A549 (cell line): ENCODE measurements around the gene COQ4. TPM values are rescaled to one million over a fixed set of nuclear protein-coding genes. Genes with fewer than 3 reads are reported as not detected.

ENCODE experiments used
- ATAC-seq, 2 experiments: fragments of 200-7000 bp in 1 of 2; fragments of >200 bp in 1 of 2; cut with Nextera tagmentation in 1 of 2; cut with Tn5 transposase in 1 of 2; 3 replicates each; pipeline versions ENCODE4 v1.8.0 to v1.9.1; 2018 to 2020; ENCODE audit warnings: mild to moderate bottlenecking in 1 of 2, moderate library complexity in 1 of 2
- CTCF ChIA-PET: fragments of 300-600 bp; sonication (Branson Sonifier 250); formaldehyde crosslinking; extraction: SDS; loops from one replicate; lab custom pipeline; 2021; ENCODE audit warnings: antibody characterized with exemption, inconsistent platforms; lab: Yijun Ruan, JAX
- POLR2A ChIA-PET: fragments of 350-600 bp; formaldehyde crosslinking; extraction: SDS; loops from one replicate; lab custom pipeline; 2021; ENCODE audit warnings: antibody characterized with exemption, inconsistent platforms; lab: Yijun Ruan, JAX
- DNase-seq, 2 experiments: peaks; one replicate each; pipeline versions ENCODE4 v3.0.0 to v3.0.0-alpha.2; 2011 to 2016; ENCODE audit warnings: low read depth in 1 of 2, low spot score in 1 of 2
- FAIRE-seq: peaks from 2 replicates; lab custom pipeline; 2011; peaks lifted over from hg19 to GRCh38; lab: Jason Lieb, UNC
- H3K27ac ChIP-seq, 2 experiments: fragments of >200 bp; sonication (Bioruptor Twin); formaldehyde crosslinking; 3 replicates each; pipeline ENCODE4 v1.5.1; 2016 to 2017
- H3K4me1 ChIP-seq: fragments of >200 bp; sonication (Bioruptor Twin); formaldehyde crosslinking; 3 replicates; pipeline ENCODE4 v1.6.1; 2016
- H3K4me2 ChIP-seq: fragments of >200 bp; sonication (Bioruptor Twin); formaldehyde crosslinking; 3 replicates; pipeline ENCODE4 v1.6.1; 2016
- H3K4me3 ChIP-seq: fragments of >200 bp; sonication (Bioruptor Twin); formaldehyde crosslinking; 3 replicates; pipeline ENCODE4 v1.5.1; 2016
- H3K9me3 ChIP-seq: fragments of >200 bp; sonication (Bioruptor Twin); formaldehyde crosslinking; 3 replicates; pipeline ENCODE4 v1.6.1; 2016
- ATOH8 ChIP-seq: fragments of 250-450 bp; sonication (Bioruptor Pico); IDR thresholded peaks from 2 replicates; pipeline ENCODE4 v1.5.0; 2020; ENCODE audit warnings: low read depth, mild to moderate bottlenecking, moderate library complexity
- CHD2 ChIP-seq: fragments of 150-350 bp; IDR thresholded peaks from 2 replicates; pipeline ENCODE4 v1.6.1; 2014; ENCODE audit warnings: low read length; ENCODE audit not compliant: partially characterized antibody
- CTCF ChIP-seq: fragments of >200 bp; sonication (Bioruptor Twin); formaldehyde crosslinking; IDR thresholded peaks from 3 replicates; pipeline ENCODE4 v1.5.1; 2016
- FOSL2 ChIP-seq, 2 experiments: fragments of 450-650 bp in 1 of 2; fragments of >200 bp in 1 of 2; sonication (Bioruptor Twin) in 1 of 2; formaldehyde crosslinking; IDR thresholded peaks; 2 replicates each; pipeline versions ENCODE4 v1.5.0 to v1.6.1; 2016 to 2020; ENCODE audit warnings: mild to moderate bottlenecking in 1 of 2, moderate library complexity in 1 of 2
- HOXB5 ChIP-seq: fragments of 250-450 bp; sonication (Bioruptor Pico); IDR thresholded peaks from 2 replicates; pipeline ENCODE4 v1.5.0; 2020; ENCODE audit warnings: mild to moderate bottlenecking, moderate library complexity
- MAFK ChIP-seq: fragments of 450-650 bp; IDR thresholded peaks from 2 replicates; pipeline ENCODE4 v1.6.1; 2014; ENCODE audit not compliant: partially characterized antibody
- MAX ChIP-seq: IDR thresholded peaks from 2 replicates; pipeline ENCODE4 v1.6.1; 2012
- MAZ ChIP-seq: fragments of 150-350 bp; IDR thresholded peaks from 2 replicates; pipeline ENCODE4 v1.6.1; 2014; ENCODE audit warnings: antibody characterized with exemption, low read depth, low read length, borderline replicate concordance
- NR3C1 ChIP-seq: fragments of >200 bp; sonication (Bioruptor Twin); formaldehyde crosslinking; IDR thresholded peaks from 3 replicates; pipeline ENCODE4 v1.6.1; 2017
- RAD21 ChIP-seq, 2 experiments: fragments of >200 bp in 1 of 2; sonication (Bioruptor Twin) in 1 of 2; formaldehyde crosslinking in 1 of 2; IDR thresholded peaks in 1 of 2; conservative IDR thresholded peaks in 1 of 2; 2 replicates in 1 of 2; 3 replicates in 1 of 2; pipeline ENCODE4 v1.6.1; 2012 to 2018; ENCODE audit warnings: inconsistent platforms in 1 of 2
- RARB ChIP-seq: fragments of 250-450 bp; sonication (Bioruptor Pico); IDR thresholded peaks from 2 replicates; pipeline ENCODE4 v1.8.0; 2021; ENCODE audit warnings: mild to moderate bottlenecking, moderate library complexity
- RCOR1 ChIP-seq: fragments of 150-350 bp; IDR thresholded peaks from 2 replicates; pipeline ENCODE4 v1.6.1; 2014; ENCODE audit warnings: antibody characterized with exemption, low read length, low read depth
- RFX5 ChIP-seq: fragments of 450-650 bp; IDR thresholded peaks from 2 replicates; pipeline ENCODE4 v1.7.1; 2014; ENCODE audit warnings: antibody characterized with exemption, mild to moderate bottlenecking, moderate library complexity
- RNF2 ChIP-seq: fragments of 200-600 bp; sonication (generic); IDR thresholded peaks from 2 replicates; pipeline ENCODE4 v1.6.1; 2016; ENCODE audit warnings: low read depth, mild to moderate bottlenecking, antibody characterized with exemption, moderate library complexity, borderline replicate concordance
- SMC3 ChIP-seq: fragments of >200 bp; sonication (Bioruptor Twin); formaldehyde crosslinking; IDR thresholded peaks from 3 replicates; pipeline ENCODE4 v1.6.1; 2018; ENCODE audit warnings: inconsistent platforms
- SREBF2 ChIP-seq: fragments of 450-650 bp; IDR thresholded peaks from 2 replicates; pipeline ENCODE4 v1.6.1; 2014; ENCODE audit warnings: mild to moderate bottlenecking, moderate library complexity
- TFCP2L1 ChIP-seq: fragments of 250-450 bp; sonication (Bioruptor Pico); IDR thresholded peaks from 2 replicates; pipeline ENCODE4 v1.5.0; 2021; ENCODE audit warnings: mild to moderate bottlenecking
- WGBS: methylation state at CpG from one replicate; pipeline ENCODE4 v1.1.6; 2017; ENCODE audit errors: missing lambda C conversion rate; 5-methylcytosine and 5-hydroxymethylcytosine counted together
- polyA plus RNA-seq, 4 experiments: library from polyadenylated mRNA; depleted of rRNA in 3 of 4; stranded (reverse); fragments of >200 nt; fragmentation: RNase III in 1 of 4; extraction: RNeasy Plus Mini Kit Qiagen cat#74134 plus additional on column Dnase treatment in 1 of 4; gene quantifications; 2 replicates in 3 of 4; 3 replicates in 1 of 4; pipeline ENCODE4 v1.2.3, GENCODE V29; 2011 to 2017
- TF ChIP-seq, protein P1 (sequence below): IDR thresholded peaks from 2 replicates; pipeline ENCODE4 v1.6.1; 2012
- TF ChIP-seq, protein P2 (sequence below): fragments of 250-450 bp; sonication (Bioruptor Pico); IDR thresholded peaks from 2 replicates; pipeline ENCODE4 v1.5.0; 2021; ENCODE audit warnings: mild to moderate bottlenecking, moderate library complexity, borderline replicate concordance

The COQ4 gene
- polyA plus RNA-seq, 2 of the 4 experiments (the other 2 are of a cell fraction) = 32.5 to 41.3 TPM

- 3% methylated on average over 16 of the region's 48 CpGs for WGBS
- ChIA-PET POLR2A (interaction anchor here (0.6 to 2.0 kb wide), 10 partner anchors 11 to 150 kb away, joined by 3 to 13 read pairs (median 4); partner anchors contain the start of genes GOLGA2, SWI5 and URM1), CTCF (interaction anchor here (0.6 to 7.2 kb wide), 29 partner anchors 8 to 152 kb away, joined by 3 to 206 read pairs (median 5); partner anchors contain the start of genes COQ4, TRUB2 and URM1)
- H3K9me3 ChIP-seq = no peaks in the 10 kb centered on the region
- ATAC-seq (peak; percentile 36 to 73), FAIRE-seq (no peak)
- TF ChIP-seq MAX (peak; percentile 13; the same call in 1 of the 2 replicates), RNF2 (no peak), NR3C1 (no peak), TFCP2L1 (CRISPR knock-in tag) (0 out of 2 replicates have a peak, but pooled peaks have one; percentile 47), SMC3 (no peak)
- TF ChIP-seq, all 56 proteins: peak for 2
- Histone ChIP-seq H3K4me1 (0 out of 3 replicates have a peak, but pooled peaks cover 4% of the 10 kb centered on the region), H3K27ac (peak overlapping the region; percentile 89 to 92), H3K4me3 (peak overlapping the region; percentile 90), H3K4me2 (peak overlapping the region; percentile 99)
- DNase-seq = peak in 1 of 2 experiments; percentile 20
Observed at GRCh38 chr9:128340691-128341434, 18.2 kb downstream of the COQ4 start.

GRCh38 chr9:128341435-128341849 is 18.8 kb downstream of the COQ4 start:
- WGBS = 21% methylated on average over 13 of the region's 13 CpGs
- POLR2A ChIA-PET = interaction anchor here (0.6 to 2.0 kb wide), 10 partner anchors 9 to 211 kb away, joined by 3 to 13 read pairs (median 4); partner anchors contain the start of genes GOLGA2, SPTAN1, SWI5 and URM1
- H3K4me2 ChIP-seq = peak overlapping the region; percentile 99
- TF ChIP-seq SREBF2 = no peak
- TF ChIP-seq RARB = no peak
- no peak for TF ChIP-seq MAFK
- no peak for TF ChIP-seq ATOH8
- peak; percentile 64 for TF ChIP-seq SMC3
- no peak for TF ChIP-seq MAZ
- TF ChIP-seq CHD2 = no peak
- no peak for TF ChIP-seq FOSL2 (IDR thresholded peaks at IDR 0.05)
- TF ChIP-seq FOSL2 (CRISPR knock-in tag; IDR thresholded peaks at IDR 0.05) = no peak
- TF ChIP-seq, protein P1, sequence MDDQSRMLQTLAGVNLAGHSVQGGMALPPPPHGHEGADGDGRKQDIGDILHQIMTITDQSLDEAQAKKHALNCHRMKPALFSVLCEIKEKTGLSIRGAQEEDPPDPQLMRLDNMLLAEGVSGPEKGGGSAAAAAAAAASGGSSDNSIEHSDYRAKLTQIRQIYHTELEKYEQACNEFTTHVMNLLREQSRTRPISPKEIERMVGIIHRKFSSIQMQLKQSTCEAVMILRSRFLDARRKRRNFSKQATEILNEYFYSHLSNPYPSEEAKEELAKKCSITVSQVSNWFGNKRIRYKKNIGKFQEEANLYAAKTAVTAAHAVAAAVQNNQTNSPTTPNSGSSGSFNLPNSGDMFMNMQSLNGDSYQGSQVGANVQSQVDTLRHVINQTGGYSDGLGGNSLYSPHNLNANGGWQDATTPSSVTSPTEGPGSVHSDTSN = no peak
- TF ChIP-seq CTCF = peak; percentile 60
- TF ChIP-seq RAD21 (conservative IDR thresholded peaks at IDR 0.05 in 1 of 2, IDR thresholded peaks at IDR 0.05 in 1 of 2) = peak; percentile 63 to 71
- TF ChIP-seq HOXB5 (CRISPR knock-in tag) = no peak
- no peak for TF ChIP-seq RCOR1
- peak; percentile 36; the same call in 1 of the 2 replicates for TF ChIP-seq MAX
- TF ChIP-seq RFX5 = no peak
- TF ChIP-seq, protein P2, sequence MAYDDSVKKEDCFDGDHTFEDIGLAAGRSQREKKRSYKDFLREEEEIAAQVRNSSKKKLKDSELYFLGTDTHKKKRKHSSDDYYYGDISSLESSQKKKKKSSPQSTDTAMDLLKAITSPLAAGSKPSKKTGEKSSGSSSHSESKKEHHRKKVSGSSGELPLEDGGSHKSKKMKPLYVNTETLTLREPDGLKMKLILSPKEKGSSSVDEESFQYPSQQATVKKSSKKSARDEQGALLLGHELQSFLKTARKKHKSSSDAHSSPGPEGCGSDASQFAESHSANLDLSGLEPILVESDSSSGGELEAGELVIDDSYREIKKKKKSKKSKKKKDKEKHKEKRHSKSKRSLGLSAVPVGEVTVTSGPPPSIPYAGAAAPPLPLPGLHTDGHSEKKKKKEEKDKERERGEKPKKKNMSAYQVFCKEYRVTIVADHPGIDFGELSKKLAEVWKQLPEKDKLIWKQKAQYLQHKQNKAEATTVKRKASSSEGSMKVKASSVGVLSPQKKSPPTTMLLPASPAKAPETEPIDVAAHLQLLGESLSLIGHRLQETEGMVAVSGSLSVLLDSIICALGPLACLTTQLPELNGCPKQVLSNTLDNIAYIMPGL (CRISPR knock-in tag) = no peak
- TF ChIP-seq, all 56 proteins: peak for 4
- DNase-seq = peak; percentile 84 to 94
- H3K4me3 ChIP-seq = peak overlapping the region; percentile 90
- 0 out of 3 replicates have a peak, but pooled peaks cover 4% of the 10 kb centered on the region for H3K4me1 ChIP-seq
- ATAC-seq = peak; percentile 74 to 84
- H3K27ac ChIP-seq = peak overlapping the region; percentile 89 to 92
- H3K9me3 ChIP-seq = no peaks in the 10 kb centered on the region
- CTCF ChIA-PET = interaction anchor here (0.6 to 7.2 kb wide), 31 partner anchors 9 to 503 kb away, joined by 3 to 206 read pairs (median 5); partner anchors contain the start of genes COQ4, TRUB2 and URM1
- no peak for FAIRE-seq
